Measurements from ENCODE around the gene ZNF235.

Gene ZNF235

GRCh38 chr19:44303320-44303719 lies 1.5 kb downstream of the ZNF235 start:
- no peak for DNase-seq (ENCODE audit: extremely low spot score)
- ChIA-PET POLR2A (no interaction called here), CTCF (no interaction called here)
- no peak for TF ChIP-seq HDGF (IDR thresholded peaks at IDR 0.05; ENCODE audit: borderline replicate concordance)
- TF ChIP-seq ZNF384 (IDR thresholded peaks at IDR 0.05), result no peak
- no peak for TF ChIP-seq FOXK2 (IDR thresholded peaks at IDR 0.05)
- TF ChIP-seq ARNT (IDR thresholded peaks at IDR 0.05), result no peak
- no peak for TF ChIP-seq PKNOX1 (IDR thresholded peaks at IDR 0.05)
- TF ChIP-seq FOXA1 (IDR thresholded peaks at IDR 0.05), result no peak
- no peak for TF ChIP-seq SUZ12 (IDR thresholded peaks at IDR 0.05)
- no peak for TF ChIP-seq BHLHE40 (IDR thresholded peaks at IDR 0.05; ENCODE audit: borderline replicate concordance)
- no peak for TF ChIP-seq CTBP1 (IDR thresholded peaks at IDR 0.05; ENCODE audit: borderline replicate concordance)
- TF ChIP-seq L3MBTL2 (conservative IDR thresholded peaks at IDR 0.05), result no peak
- TF ChIP-seq LEF1 (IDR thresholded peaks at IDR 0.05; ENCODE audit: borderline replicate concordance), result no peak
- TF ChIP-seq FOXM1 (IDR thresholded peaks at IDR 0.05; ENCODE audit: borderline replicate concordance), result no peak
- no peak for TF ChIP-seq TARDBP (IDR thresholded peaks at IDR 0.05)
- TF ChIP-seq ELF4 (IDR thresholded peaks at IDR 0.05), result no peak
- TF ChIP-seq SP1 (IDR thresholded peaks at IDR 0.05), result no peak
- TF ChIP-seq NFRKB (IDR thresholded peaks at IDR 0.05), result no peak

GRCh38 chr19:44284968-44285367 lies 19.9 kb downstream of the ZNF235 start:
- TF ChIP-seq FOXK2 (IDR thresholded peaks at IDR 0.05), result no peak
- TF ChIP-seq SUZ12 (IDR thresholded peaks at IDR 0.05), result no peak
- no peak for TF ChIP-seq LEF1 (IDR thresholded peaks at IDR 0.05; ENCODE audit: borderline replicate concordance)
- no peak for TF ChIP-seq TARDBP (IDR thresholded peaks at IDR 0.05)
- TF ChIP-seq CTBP1 (IDR thresholded peaks at IDR 0.05; ENCODE audit: borderline replicate concordance), result no peak
- TF ChIP-seq FOXM1 (IDR thresholded peaks at IDR 0.05; ENCODE audit: borderline replicate concordance), result no peak
- TF ChIP-seq PKNOX1 (IDR thresholded peaks at IDR 0.05), result no peak
- no peak for TF ChIP-seq SP1 (IDR thresholded peaks at IDR 0.05)
- TF ChIP-seq ELF4 (IDR thresholded peaks at IDR 0.05), result no peak
- no peak for TF ChIP-seq L3MBTL2 (conservative IDR thresholded peaks at IDR 0.05)
- no peak for TF ChIP-seq NFRKB (IDR thresholded peaks at IDR 0.05)
- TF ChIP-seq HDGF (IDR thresholded peaks at IDR 0.05; ENCODE audit: borderline replicate concordance), result no peak
- no peak for TF ChIP-seq ZNF384 (IDR thresholded peaks at IDR 0.05)
- no peak for TF ChIP-seq ARNT (IDR thresholded peaks at IDR 0.05)
- no peak for TF ChIP-seq FOXA1 (IDR thresholded peaks at IDR 0.05)
- no peak for TF ChIP-seq BHLHE40 (IDR thresholded peaks at IDR 0.05; ENCODE audit: borderline replicate concordance)

GRCh38 chr19:44282846-44283245 lies 22.0 kb downstream of the ZNF235 start:
- TF ChIP-seq TARDBP (IDR thresholded peaks at IDR 0.05) (no peak), FOXK2 (IDR thresholded peaks at IDR 0.05) (no peak), PKNOX1 (IDR thresholded peaks at IDR 0.05) (no peak), L3MBTL2 (conservative IDR thresholded peaks at IDR 0.05) (no peak), SUZ12 (IDR thresholded peaks at IDR 0.05) (no peak)
- POLR2A ChIA-PET, result no interaction called here
- CTCF ChIA-PET, result no interaction called here
- DNase-seq (ENCODE audit: extremely low spot score), result no peak

More at GRCh38 chr19:44284968-44285367, 19.9 kb downstream of the ZNF235 start:
- CTCF ChIA-PET, result no interaction called here
- no peak for DNase-seq (ENCODE audit: extremely low spot score)
- POLR2A ChIA-PET, result no interaction called here

GRCh38 chr19:44280916-44281315 lies 23.9 kb downstream of the ZNF235 start:
- no peak for DNase-seq (ENCODE audit: extremely low spot score)
- no peak for TF ChIP-seq ARNT (IDR thresholded peaks at IDR 0.05)
- TF ChIP-seq TARDBP (IDR thresholded peaks at IDR 0.05), result no peak
- no peak for TF ChIP-seq FOXA1 (IDR thresholded peaks at IDR 0.05)
- no peak for TF ChIP-seq PKNOX1 (IDR thresholded peaks at IDR 0.05)
- TF ChIP-seq FOXM1 (IDR thresholded peaks at IDR 0.05; ENCODE audit: borderline replicate concordance), result no peak
- no peak for TF ChIP-seq NFRKB (IDR thresholded peaks at IDR 0.05)
- no peak for TF ChIP-seq L3MBTL2 (conservative IDR thresholded peaks at IDR 0.05)
- TF ChIP-seq HDGF (IDR thresholded peaks at IDR 0.05; ENCODE audit: borderline replicate concordance), result no peak
- TF ChIP-seq SP1 (IDR thresholded peaks at IDR 0.05), result no peak
- TF ChIP-seq SUZ12 (IDR thresholded peaks at IDR 0.05), result no peak
- no peak for TF ChIP-seq ELF4 (IDR thresholded peaks at IDR 0.05)
- TF ChIP-seq LEF1 (IDR thresholded peaks at IDR 0.05; ENCODE audit: borderline replicate concordance), result no peak
- no peak for TF ChIP-seq BHLHE40 (IDR thresholded peaks at IDR 0.05; ENCODE audit: borderline replicate concordance)
- no peak for TF ChIP-seq ZNF384 (IDR thresholded peaks at IDR 0.05)
- no peak for TF ChIP-seq FOXK2 (IDR thresholded peaks at IDR 0.05)
- ChIA-PET POLR2A (no interaction called here), CTCF (interaction anchor here (0.6 kb wide), 1 partner anchor 1093 kb away, joined by 3 read pairs; no protein-coding TSS in a partner anchor)

- ChIA-PET POLR2A (interaction anchor here (0.6 kb wide), 1 partner anchor 179 kb away, joined by 3 read pairs; no protein-coding TSS in a partner anchor), CTCF (no interaction called here)
- TF ChIP-seq NFRKB (IDR thresholded peaks at IDR 0.05) (no peak), FOXA1 (IDR thresholded peaks at IDR 0.05) (no peak), FOXK2 (IDR thresholded peaks at IDR 0.05) (no peak), L3MBTL2 (conservative IDR thresholded peaks at IDR 0.05) (no peak), SP1 (IDR thresholded peaks at IDR 0.05) (no peak), LEF1 (IDR thresholded peaks at IDR 0.05; ENCODE audit: borderline replicate concordance) (no peak), SUZ12 (IDR thresholded peaks at IDR 0.05) (no peak), PKNOX1 (IDR thresholded peaks at IDR 0.05) (no peak), ZNF384 (IDR thresholded peaks at IDR 0.05) (no peak), TARDBP (IDR thresholded peaks at IDR 0.05) (no peak), CTBP1 (IDR thresholded peaks at IDR 0.05; ENCODE audit: borderline replicate concordance) (no peak), ARNT (IDR thresholded peaks at IDR 0.05) (no peak), BHLHE40 (IDR thresholded peaks at IDR 0.05; ENCODE audit: borderline replicate concordance) (no peak), HDGF (IDR thresholded peaks at IDR 0.05; ENCODE audit: borderline replicate concordance) (no peak), FOXM1 (IDR thresholded peaks at IDR 0.05; ENCODE audit: borderline replicate concordance) (no peak), ELF4 (IDR thresholded peaks at IDR 0.05) (no peak)
- DNase-seq (ENCODE audit: extremely low spot score), result no peak
Measured at GRCh38 chr19:44278181-44278690, 26.6 kb downstream of the ZNF235 start.
